ENCODE measurements around the gene TMEM81. TPM values are rescaled to one million over a fixed set of nuclear protein-coding genes. Genes with fewer than 3 reads are reported as not detected.

The TMEM81 gene
- total RNA-seq, 4 donors from 2014 or later: 0.44 to 3.6 (median 2.3) TPM; not detected in 1

GRCh38 chr1:205058853-205059252 lies 25.4 kb downstream of the TMEM81 start:
- H3K9me3 ChIP-seq: no peaks in the 10 kb centered on the region
- H3K36me3 ChIP-seq: peaks cover 0 to 12% (median 0%) of the 10 kb centered on the region in 3 donors
- DNase-seq (ENCODE audit: low spot score in 2 of 2): no peak
- no peak overlapping the region for H3K27ac ChIP-seq
- H3K4me1 ChIP-seq: peaks cover 0 to 11% (median 6%) of the 10 kb centered on the region in 4 donors
- H3K27me3 ChIP-seq: no peaks in the 10 kb centered on the region
- WGBS, 2 donors: 93 to 96% methylated on average over 12 of the region's 12 CpGs
- no peak for TF ChIP-seq EP300 (IDR thresholded peaks at IDR 0.05)
- TF ChIP-seq POLR2A (IDR thresholded peaks at IDR 0.05): no peak
- TF ChIP-seq, protein P1, sequence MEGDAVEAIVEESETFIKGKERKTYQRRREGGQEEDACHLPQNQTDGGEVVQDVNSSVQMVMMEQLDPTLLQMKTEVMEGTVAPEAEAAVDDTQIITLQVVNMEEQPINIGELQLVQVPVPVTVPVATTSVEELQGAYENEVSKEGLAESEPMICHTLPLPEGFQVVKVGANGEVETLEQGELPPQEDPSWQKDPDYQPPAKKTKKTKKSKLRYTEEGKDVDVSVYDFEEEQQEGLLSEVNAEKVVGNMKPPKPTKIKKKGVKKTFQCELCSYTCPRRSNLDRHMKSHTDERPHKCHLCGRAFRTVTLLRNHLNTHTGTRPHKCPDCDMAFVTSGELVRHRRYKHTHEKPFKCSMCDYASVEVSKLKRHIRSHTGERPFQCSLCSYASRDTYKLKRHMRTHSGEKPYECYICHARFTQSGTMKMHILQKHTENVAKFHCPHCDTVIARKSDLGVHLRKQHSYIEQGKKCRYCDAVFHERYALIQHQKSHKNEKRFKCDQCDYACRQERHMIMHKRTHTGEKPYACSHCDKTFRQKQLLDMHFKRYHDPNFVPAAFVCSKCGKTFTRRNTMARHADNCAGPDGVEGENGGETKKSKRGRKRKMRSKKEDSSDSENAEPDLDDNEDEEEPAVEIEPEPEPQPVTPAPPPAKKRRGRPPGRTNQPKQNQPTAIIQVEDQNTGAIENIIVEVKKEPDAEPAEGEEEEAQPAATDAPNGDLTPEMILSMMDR (IDR thresholded peaks at IDR 0.05): no peak
- no peak overlapping the region for H3K4me3 ChIP-seq

GRCh38 chr1:205057808-205058575 lies 26.3 kb downstream of the TMEM81 start:
- H3K27ac ChIP-seq: no peak overlapping the region
- TF ChIP-seq EP300 (IDR thresholded peaks at IDR 0.05): no peak
- TF ChIP-seq, protein P1 (IDR thresholded peaks at IDR 0.05): no peak
- TF ChIP-seq POLR2A (IDR thresholded peaks at IDR 0.05): no peak
- H3K4me1 ChIP-seq: peaks cover 0 to 11% (median 6%) of the 10 kb centered on the region in 4 donors
- DNase-seq (ENCODE audit: low spot score in 2 of 2): no peak
- no peaks in the 10 kb centered on the region for H3K9me3 ChIP-seq
- WGBS, 2 donors: 88 to 92% methylated on average over 18 to 19 of the region's 19 CpGs
- peaks cover 0 to 12% (median 0%) of the 10 kb centered on the region in 3 donors for H3K36me3 ChIP-seq
- H3K4me3 ChIP-seq: no peak overlapping the region
- H3K27me3 ChIP-seq: no peaks in the 10 kb centered on the region

- Histone ChIP-seq H3K36me3 (peaks cover 0 to 12% (median 0%) of the 10 kb centered on the region in 3 donors), H3K9me3 (no peaks in the 10 kb centered on the region), H3K27me3 (no peaks in the 10 kb centered on the region), H3K4me3 (no peak overlapping the region), H3K27ac (no peak overlapping the region), H3K4me1 (peaks cover 0 to 11% (median 6%) of the 10 kb centered on the region in 4 donors)
- TF ChIP-seq EP300 (IDR thresholded peaks at IDR 0.05): no peak
- TF ChIP-seq, protein P1 (IDR thresholded peaks at IDR 0.05): no peak
- no peak for TF ChIP-seq POLR2A (IDR thresholded peaks at IDR 0.05)
- DNase-seq (ENCODE audit: low spot score in 2 of 2): no peak
- 92 to 97% methylated on average over 6 of the region's 6 CpGs for WGBS, 2 donors
Observed at GRCh38 chr1:205056956-205057568, 27.2 kb downstream of the TMEM81 start.

DNA sequence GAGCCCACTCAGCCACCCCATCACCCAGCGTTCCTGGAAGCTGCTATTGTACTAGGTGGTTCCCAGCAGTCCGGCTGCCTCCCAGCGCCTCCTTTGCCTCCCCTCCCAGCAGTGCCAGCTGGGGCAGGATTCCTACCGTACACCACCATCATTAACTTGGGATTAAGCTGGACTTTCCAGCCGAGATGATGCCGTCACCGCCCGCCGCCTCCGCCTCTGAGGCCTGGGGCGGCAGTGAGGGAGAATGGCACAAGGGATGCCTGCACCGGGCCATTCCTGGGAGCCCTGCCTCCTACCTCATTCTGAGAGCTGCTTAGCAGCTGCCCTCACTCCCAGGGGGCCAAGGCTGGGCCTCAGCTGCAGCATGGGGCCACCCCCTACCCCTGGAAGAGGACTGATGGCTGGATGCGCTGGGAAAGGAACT lies 28.1 kb downstream of the TMEM81 start:
- H3K36me3 ChIP-seq: peaks cover 0 to 12% (median 0%) of the 10 kb centered on the region in 3 donors
- H3K27ac ChIP-seq: no peak overlapping the region
- WGBS, 2 donors: 81 to 82% methylated on average over 13 of the region's 13 CpGs
- no peak for DNase-seq (ENCODE audit: low spot score in 2 of 2)
- H3K27me3 ChIP-seq: no peaks in the 10 kb centered on the region
- H3K4me3 ChIP-seq: no peak overlapping the region
- TF ChIP-seq POLR2A (IDR thresholded peaks at IDR 0.05) (no peak), EP300 (IDR thresholded peaks at IDR 0.05) (no peak)
- TF ChIP-seq, protein P1 (IDR thresholded peaks at IDR 0.05): no peak
- peaks cover 0 to 4% (median 0%) of the 10 kb centered on the region in 4 donors for H3K4me1 ChIP-seq
- H3K9me3 ChIP-seq: no peaks in the 10 kb centered on the region

DNA sequence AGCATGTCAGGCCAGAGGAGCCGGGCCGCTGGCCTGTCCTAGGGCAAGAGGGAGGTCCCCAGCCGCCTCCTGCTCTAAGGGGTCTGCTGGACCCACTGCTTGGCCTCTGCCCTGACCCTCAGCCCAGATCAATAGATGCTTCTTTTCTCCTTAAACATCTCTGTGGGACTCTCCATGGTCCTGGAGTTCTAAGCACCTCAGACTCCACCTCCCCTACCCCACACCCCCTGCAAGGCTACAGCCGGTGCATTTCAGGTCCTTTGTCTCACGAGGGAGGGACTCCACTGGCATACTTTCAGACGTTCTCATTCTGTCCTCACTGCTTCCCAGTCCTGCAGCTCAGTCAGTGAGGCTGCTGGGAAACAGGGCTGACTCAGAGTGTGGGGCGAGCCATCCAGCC lies 30.2 kb downstream of the TMEM81 start:
- Histone ChIP-seq H3K36me3 (peaks cover 0 to 6% (median 0%) of the 10 kb centered on the region in 3 donors), H3K4me1 (no peaks in the 10 kb centered on the region), H3K27ac (no peak overlapping the region), H3K27me3 (no peaks in the 10 kb centered on the region), H3K9me3 (no peaks in the 10 kb centered on the region), H3K4me3 (no peak overlapping the region)
- 44 to 45% methylated on average over 7 of the region's 7 CpGs for WGBS, 2 donors
- TF ChIP-seq, protein P1 (IDR thresholded peaks at IDR 0.05): no peak
- TF ChIP-seq POLR2A (IDR thresholded peaks at IDR 0.05): no peak
- TF ChIP-seq EP300 (IDR thresholded peaks at IDR 0.05): no peak
- DNase-seq (ENCODE audit: low spot score in 2 of 2): no peak
